Measurements from ENCODE around the gene GBGT1. TPM values are rescaled to one million over a fixed set of nuclear protein-coding genes. Genes with fewer than 3 reads are reported as not detected.

Gene GBGT1
- total RNA-seq, 2 donors from 2014 or later, result 15.5 to 16.8 TPM

- Histone ChIP-seq H3K27ac (no peak overlapping the region), H3K27me3 (no peaks in the 10 kb centered on the region), H3K36me3 (no peaks in the 10 kb centered on the region), H3K9me3 (no peaks in the 10 kb centered on the region), H3K4me1 (peaks cover 0 to 6% of the 10 kb centered on the region in 2 donors), H3K4me3 (no peak overlapping the region)
- no peak for TF ChIP-seq CTCF (IDR thresholded peaks at IDR 0.05)
- no peak for DNase-seq (ENCODE audit: low spot score)
These were observed 5.4 kb upstream of the GBGT1 start for GRCh38 chr9:133169102-133169501.

- H3K4me1 ChIP-seq, result peaks cover 0 to 12% of the 10 kb centered on the region in 2 donors
- no peak for TF ChIP-seq CTCF (IDR thresholded peaks at IDR 0.05)
- no peaks in the 10 kb centered on the region for H3K36me3 ChIP-seq
- no peak overlapping the region for H3K4me3 ChIP-seq
- no peak for DNase-seq (ENCODE audit: low spot score)
- no peaks in the 10 kb centered on the region for H3K27me3 ChIP-seq
- no peak overlapping the region for H3K27ac ChIP-seq
- no peaks in the 10 kb centered on the region for H3K9me3 ChIP-seq
These were observed 4.7 kb upstream of the GBGT1 start for GRCh38 chr9:133168432-133168831.

DNA sequence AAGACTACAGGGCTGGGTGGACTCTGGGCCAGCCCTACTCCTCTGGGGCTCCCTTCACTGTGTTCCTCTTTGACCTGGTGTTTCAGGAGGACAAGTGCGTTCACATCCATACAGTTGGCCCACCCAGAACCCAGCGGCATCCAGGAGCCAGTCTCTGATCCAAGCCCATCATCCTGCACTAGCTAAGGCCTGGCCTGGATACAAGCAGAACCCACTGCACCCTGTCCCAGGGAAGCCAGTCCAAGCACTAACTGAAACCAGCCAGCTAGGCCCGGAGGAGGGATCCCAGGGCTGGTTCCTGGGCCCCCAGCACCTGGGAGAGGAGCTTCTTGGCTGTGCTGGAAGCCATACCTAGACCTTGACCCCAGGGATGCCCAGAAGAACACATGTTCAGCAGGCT, 4.1 kb upstream of the GBGT1 start:
- no peak for TF ChIP-seq CTCF (IDR thresholded peaks at IDR 0.05)
- no peak overlapping the region for H3K27ac ChIP-seq
- no peaks in the 10 kb centered on the region for H3K9me3 ChIP-seq
- no peak for DNase-seq (ENCODE audit: low spot score)
- no peaks in the 10 kb centered on the region for H3K27me3 ChIP-seq
- no peaks in the 10 kb centered on the region for H3K36me3 ChIP-seq
- no peak overlapping the region for H3K4me3 ChIP-seq
- peaks cover 0 to 19% of the 10 kb centered on the region in 2 donors for H3K4me1 ChIP-seq

DNA sequence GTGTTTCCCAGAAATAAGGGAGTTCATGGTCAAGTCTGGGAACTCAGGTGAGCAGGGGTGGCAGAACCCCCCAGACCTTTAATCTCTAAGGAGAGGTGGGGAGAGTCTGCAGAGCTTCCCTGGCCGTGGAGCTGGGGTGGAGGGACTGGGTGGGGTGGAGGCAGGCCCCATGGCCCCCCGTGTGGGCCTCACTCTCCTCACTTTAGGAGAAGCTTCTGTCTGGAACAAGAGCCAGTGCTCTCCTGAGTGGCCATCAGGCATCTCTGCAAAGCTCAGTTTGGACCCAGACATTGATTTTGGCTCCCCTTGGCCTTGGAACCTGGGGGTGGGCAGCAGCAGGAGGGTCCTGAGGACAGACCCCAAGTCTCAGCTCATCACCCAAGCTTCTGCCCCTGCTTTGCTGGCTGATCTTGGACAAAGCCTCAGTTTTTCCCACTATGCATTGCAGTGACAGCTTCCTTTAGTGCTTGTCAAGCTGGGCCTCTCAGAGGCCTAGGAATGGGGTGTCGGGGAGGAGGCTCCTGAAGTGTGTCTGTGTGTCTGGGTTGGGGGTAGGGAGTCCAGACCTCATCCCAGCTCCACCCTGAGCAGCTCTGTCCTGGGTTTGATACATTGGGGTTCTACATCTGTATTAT, 3.5 kb upstream of the GBGT1 start:
- peaks cover 0 to 24% of the 10 kb centered on the region in 2 donors for H3K4me1 ChIP-seq
- H3K4me3 ChIP-seq, result no peak overlapping the region
- no peaks in the 10 kb centered on the region for H3K9me3 ChIP-seq
- DNase-seq (ENCODE audit: low spot score), result no peak
- H3K27me3 ChIP-seq, result no peaks in the 10 kb centered on the region
- no peak for TF ChIP-seq CTCF (IDR thresholded peaks at IDR 0.05)
- H3K27ac ChIP-seq, result no peak overlapping the region
- H3K36me3 ChIP-seq, result no peaks in the 10 kb centered on the region

DNA sequence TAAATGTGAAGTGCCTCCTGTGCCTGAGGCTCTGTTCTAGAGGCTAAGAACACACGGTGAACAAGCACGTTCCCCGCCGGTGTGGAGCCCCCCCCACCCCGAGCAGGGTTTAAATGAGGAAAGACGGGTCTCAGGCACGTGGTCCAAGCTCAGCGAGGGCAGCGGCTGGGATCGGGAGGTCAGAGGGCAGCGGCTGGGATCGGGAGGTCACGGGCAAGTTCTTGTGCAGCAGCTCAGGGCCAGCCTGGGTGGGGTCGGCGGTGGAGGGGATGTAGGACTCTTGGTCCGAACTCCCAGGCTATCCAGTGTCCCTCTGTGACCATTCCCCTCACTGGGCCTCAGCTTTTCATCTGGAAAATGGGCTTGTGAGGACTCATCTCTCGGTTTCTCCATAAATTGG, 2.7 kb upstream of the GBGT1 start:
- no peaks in the 10 kb centered on the region for H3K27me3 ChIP-seq

More for the DNA sequence above, 2.7 kb upstream of the GBGT1 start:
- Histone ChIP-seq H3K9me3 (no peaks in the 10 kb centered on the region), H3K4me1 (peaks cover 0 to 30% of the 10 kb centered on the region in 2 donors), H3K4me3 (no peak overlapping the region), H3K27ac (no peak overlapping the region), H3K36me3 (no peaks in the 10 kb centered on the region)
- DNase-seq (ENCODE audit: low spot score), result no peak
- TF ChIP-seq CTCF (IDR thresholded peaks at IDR 0.05), result no peak
